Measurements from ENCODE around the gene FXR2. TPM values are rescaled to one million over a fixed set of nuclear protein-coding genes. Genes with fewer than 3 reads are reported as not detected.

FXR2 gene
- total and polyA plus RNA-seq, 4 donors, result 6.8 to 18.3 (median 14.8) TPM

- DNase-seq (ENCODE audit: low spot score), result peak; percentile 100
- no peaks in the 10 kb centered on the region for H3K9me3 ChIP-seq (ENCODE audit: control insufficient read depth in 4 of 4, low read length in 3 of 4)
- H3K27me3 ChIP-seq (ENCODE audit: control insufficient read depth in 4 of 4, insufficient read depth in 4 of 4, low read length in 3 of 4), result no peaks in the 10 kb centered on the region
- H3K4me3 ChIP-seq (ENCODE audit: low read depth in 1 of 3, low read length in 3 of 3), result peak overlapping the region; percentile 80 to 94 (median 91)
- WGBS, result under 1% methylated on average over 73 of the region's 73 CpGs
- no peak for TF ChIP-seq FOXA1 (IDR thresholded peaks at IDR 0.05)
- TF ChIP-seq RAD21 (IDR thresholded peaks at IDR 0.05), result no peak
- peak in 1 of 2 donors; percentile 51 for TF ChIP-seq JUND (IDR thresholded peaks at IDR 0.05)
- peak; percentile 89 for TF ChIP-seq TAF1 (conservative IDR thresholded peaks at IDR 0.05)
- peak; percentile 47 to 61 for TF ChIP-seq EGR1 (IDR thresholded peaks at IDR 0.05; ENCODE audit: low read depth in 2 of 2)
- TF ChIP-seq ATF3 (IDR thresholded peaks at IDR 0.05), result no peak
- TF ChIP-seq RXRA (IDR thresholded peaks at IDR 0.05), result no peak
- peak; percentile 2 for TF ChIP-seq CTCF (IDR thresholded peaks at IDR 0.05; ENCODE audit: low read depth, low read length, missing input control)
- peak; percentile 91 for TF ChIP-seq YY1 (IDR thresholded peaks at IDR 0.05)
- TF ChIP-seq HNF4A (conservative IDR thresholded peaks at IDR 0.05), result no peak
- peak; percentile 99 for TF ChIP-seq SP1 (IDR thresholded peaks at IDR 0.05)
- no peak for TF ChIP-seq MAX (IDR thresholded peaks at IDR 0.05)
- TF ChIP-seq ZBTB33 (IDR thresholded peaks at IDR 0.05), result peak; percentile 4
- peak; percentile 9 for TF ChIP-seq FOXA2 (IDR thresholded peaks at IDR 0.05)
- peak; percentile 83 for TF ChIP-seq REST (IDR thresholded peaks at IDR 0.05)
- no peak for TF ChIP-seq HNF4G (IDR thresholded peaks at IDR 0.05)
- TF ChIP-seq NR2F2 (IDR thresholded peaks at IDR 0.05), result no peak
- TF ChIP-seq GABPA (IDR thresholded peaks at IDR 0.05 in 1 of 2, conservative IDR thresholded peaks at IDR 0.05 in 1 of 2), result peak in 1 of 2 donors; percentile 87
- H3K27ac ChIP-seq (ENCODE audit: low read depth in 1 of 2, low read length in 2 of 2), result peak overlapping the region; percentile 95 to 98
- H3K36me3 ChIP-seq (ENCODE audit: control insufficient read depth in 4 of 4, insufficient read depth in 3 of 4, low read depth in 1 of 4, low read length in 3 of 4), result peaks cover 16 to 54% (median 38%) of the 10 kb centered on the region in 4 donors
- H3K4me1 ChIP-seq (ENCODE audit: control insufficient read depth in 4 of 4, insufficient read depth in 4 of 4, low read length in 3 of 4), result peaks cover 7 to 42% (median 33%) of the 10 kb centered on the region in 4 donors
- H3K9ac ChIP-seq (ENCODE audit: low read depth in 1 of 2, low read length in 2 of 2), result peak overlapping the region; percentile 66 to 85
These were observed 41.9 kb downstream of the FXR2 start for GRCh38 chr17:7572588-7573323.

Data from liver (tissue), 9 donors.